Astrocyte of the cerebellum (primary cell): ENCODE data around the gene ARVCF.

Source experiments
- DNase-seq: peaks from one replicate; pipeline ENCODE4 v3.0.0-alpha.2; 2011; ENCODE audit warnings: low read depth
- H3K4me3 ChIP-seq: 2 replicates; pipeline ENCODE4 v1.5.1; 2011; ENCODE audit warnings: mild to moderate bottlenecking, low read depth, low read length, moderate library complexity
- CTCF ChIP-seq: IDR thresholded peaks from 2 replicates; pipeline ENCODE4 v1.5.1; 2012; ENCODE audit warnings: low read length, low read depth, moderate library complexity, mild to moderate bottlenecking; ENCODE audit errors: missing control alignments
- in situ Hi-C: cut with HindIII; loops from 2 replicates; pipeline ENCODE4 v1.10.0; 2017; ENCODE audit warnings: low sequenced_read_pairs

Gene ARVCF

GRCh38 chr22:20031732-20032406 is 15.2 kb upstream of the ARVCF start:
- no peak overlapping the region for H3K4me3 ChIP-seq
- no peak for DNase-seq
- no peak for TF ChIP-seq CTCF
- in situ Hi-C loops, result no loop called here

GRCh38 chr22:20029550-20030225 is 13.1 kb upstream of the ARVCF start:
- DNase-seq, result no peak
- no peak for TF ChIP-seq CTCF
- in situ Hi-C loops, result no loop called here
- H3K4me3 ChIP-seq, result no peak overlapping the region

- no peak for DNase-seq
- TF ChIP-seq CTCF, result no peak
- in situ Hi-C loops, result no loop called here
- no peak overlapping the region for H3K4me3 ChIP-seq
Observed at GRCh38 chr22:20028855-20029549, 12.4 kb upstream of the ARVCF start.

GRCh38 chr22:20027966-20028854 is 11.6 kb upstream of the ARVCF start:
- DNase-seq, result no peak
- no peak overlapping the region for H3K4me3 ChIP-seq
- in situ Hi-C loops, result no loop called here
- peak; percentile 47 for TF ChIP-seq CTCF

GRCh38 chr22:20026996-20027601 is 10.5 kb upstream of the ARVCF start:
- no peak overlapping the region for H3K4me3 ChIP-seq
- TF ChIP-seq CTCF, result no peak
- no peak for DNase-seq
- in situ Hi-C loops, result no loop called here
